ENCODE data around the gene NFU1. TPM values are rescaled to one million over a fixed set of nuclear protein-coding genes. Genes with fewer than 3 reads are reported as not detected.

The NFU1 gene
- total and polyA plus RNA-seq, 2 of the 8 experiments (the other 6 are each of a cell fraction or from before 2014, with no cell fraction given), result 18.4 to 45.5 TPM

DNA sequence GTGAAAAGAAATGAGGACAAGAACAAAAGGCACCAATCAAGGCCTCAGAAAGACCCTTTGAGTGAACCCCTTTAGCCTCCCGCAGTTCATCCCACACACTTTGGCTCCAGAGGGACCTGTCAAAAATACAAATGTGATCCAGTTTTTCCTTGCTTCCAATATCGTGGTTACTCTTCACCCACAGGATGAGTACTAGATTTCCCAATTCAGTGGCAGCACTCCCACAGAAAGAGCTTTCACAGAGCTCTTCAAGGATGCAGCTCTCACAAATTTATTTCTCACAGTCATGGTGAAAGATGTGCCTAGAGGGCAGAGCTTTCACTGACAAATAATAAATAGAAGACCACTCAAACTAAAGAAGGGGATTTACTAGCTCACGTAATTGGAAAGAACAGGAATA is 47.2 kb downstream of the NFU1 start:
- WGBS, 2 experiments (ENCODE audit: extremely low coverage in 1 of 2, insufficient coverage in 1 of 2, insufficient read length in 1 of 2, insufficient replicate concordance in 2 of 2, low coverage in 1 of 2, low lambda C conversion rate in 2 of 2, missing lambda C conversion rate in 1 of 2), result 88% methylated on average over 3 of the region's 3 CpGs; no CpG with 5 or more reads in 1 of the 2 experiments
- CTCF ChIA-PET (ENCODE audit: partially characterized antibody), result interaction anchor here (0.9 to 4.5 kb wide), 4 partner anchors 13 to 101 kb away, joined by 3 to 24 read pairs (median 4); partner anchors contain the start of gene NFU1
- H3K79me1 ChIP-seq (ENCODE audit: low read depth, low read length), result no peaks in the 10 kb centered on the region
- no peak for TF ChIP-seq CHD2 (IDR thresholded peaks at IDR 0.05; ENCODE audit: low read length)

More for the DNA sequence above, 47.2 kb downstream of the NFU1 start:
- no peaks in the 10 kb centered on the region for H3K27me3 ChIP-seq (replicated peaks in 1 of 4; ENCODE audit: control insufficient read depth in 3 of 4, extremely low read depth in 1 of 4, insufficient read depth in 3 of 4, low read length in 3 of 4)
- no peak overlapping the region for H3K4me3 ChIP-seq (ENCODE audit: extremely low read depth in 1 of 4, insufficient read depth in 2 of 4, low read depth in 3 of 4, low read length in 4 of 4)
- H3K4ac ChIP-seq (replicated peaks; ENCODE audit: insufficient read length, low read depth, low read length), result no peak overlapping the region
- H2BK120ac ChIP-seq (replicated peaks; ENCODE audit: low read depth, low read length), result no peak overlapping the region
- DNase-seq (ENCODE audit: low read depth in 1 of 2, low spot score in 2 of 2) (no peak), FAIRE-seq (no peak)
- no peak overlapping the region for H2BK5ac ChIP-seq (ENCODE audit: low read depth, low read length)
- H3K79me2 ChIP-seq (ENCODE audit: control insufficient read depth in 1 of 2, insufficient read depth in 2 of 2, low read length in 2 of 2), result peaks cover 0 to 15% of the 10 kb centered on the region in 2 experiments; a peak in 3 of 4 replicates
- peaks cover 0 to 5% (median 0%) of the 10 kb centered on the region in 4 experiments; a peak in 3 of 7 replicates for H3K4me1 ChIP-seq (replicated peaks in 1 of 4; ENCODE audit: control insufficient read depth in 3 of 4, insufficient read depth in 4 of 4, low read length in 3 of 4)
- no peak overlapping the region for H3K18ac ChIP-seq (ENCODE audit: extremely low read depth, low read length)
- H2AFZ ChIP-seq (ENCODE audit: low read length), result no peak overlapping the region
- no peaks in the 10 kb centered on the region for H4K20me1 ChIP-seq (replicated peaks in 1 of 2; ENCODE audit: control insufficient read depth in 1 of 2, insufficient read depth in 2 of 2, low read length in 2 of 2)
- H3K23ac ChIP-seq (ENCODE audit: insufficient read length), result no peak overlapping the region
- no peak overlapping the region for H4K5ac ChIP-seq (ENCODE audit: insufficient read length, low read depth, low read length)
- H2BK20ac ChIP-seq (ENCODE audit: low read length), result no peak overlapping the region
- H3K27ac ChIP-seq (ENCODE audit: low read depth, low read length), result no peak overlapping the region
- no peak overlapping the region for H3K56ac ChIP-seq (replicated peaks; ENCODE audit: insufficient read length, low read depth, low read length)
- no peak overlapping the region for H3K4me2 ChIP-seq (ENCODE audit: insufficient read depth in 1 of 2, low read depth in 2 of 2, low read length in 2 of 2)
- H3K36me3 ChIP-seq (ENCODE audit: control insufficient read depth in 2 of 4, insufficient read depth in 4 of 4, low read length in 3 of 4), result no peaks in the 10 kb centered on the region
- no peak overlapping the region for H4K91ac ChIP-seq (replicated peaks; ENCODE audit: insufficient read length, low read length)
- H3K9me3 ChIP-seq (ENCODE audit: insufficient read depth in 2 of 2, low read depth in 1 of 2, low read length in 1 of 2), result no peaks in the 10 kb centered on the region
- H3K9ac ChIP-seq (replicated peaks in 1 of 4; ENCODE audit: extremely low read depth in 1 of 4, low read depth in 3 of 4, low read length in 3 of 4), result no peak overlapping the region
- no peak overlapping the region for H4K8ac ChIP-seq (ENCODE audit: extremely low read depth, insufficient read depth, low read length)
- H3K23me2 ChIP-seq (ENCODE audit: low read depth, low read length), result peaks cover 2% of the 10 kb centered on the region; the same call in 1 of the 2 replicates
- H3K14ac ChIP-seq (ENCODE audit: insufficient read length), result no peak overlapping the region
- POLR2A ChIA-PET (ENCODE audit: partially characterized antibody), result interaction anchor here (1.3 kb wide), 1 partner anchor 10 kb away, joined by 5 read pairs; no protein-coding TSS in a partner anchor
- H2BK12ac ChIP-seq (ENCODE audit: low read depth, low read length), result no peak overlapping the region
- H2AK5ac ChIP-seq (ENCODE audit: low read depth, low read length), result no peak overlapping the region
- H2BK15ac ChIP-seq (ENCODE audit: low read length), result no peak overlapping the region
